C4-2B (cell line): ENCODE data around the gene SH3BGR.

Experiments
- H3K27ac ChIP-seq: fragments of 450-650 bp; 2 replicates; pipeline ENCODE4 v1.5.1; 2017
- CTCF ChIP-seq: fragments of 450-650 bp; conservative IDR thresholded peaks from 2 replicates; pipeline ENCODE4 v1.5.1; 2017; ENCODE audit warnings: mild to moderate bottlenecking
- ZFX ChIP-seq: fragments of 450-650 bp; IDR thresholded peaks from 2 replicates; pipeline ENCODE4 v1.6.1; 2017

The SH3BGR gene

GRCh38 chr21:39430954-39431353 is 20.8 kb upstream of the SH3BGR start:
- TF ChIP-seq CTCF = no peak
- no peak for TF ChIP-seq ZFX
- H3K27ac ChIP-seq = no peak overlapping the region

- H3K27ac ChIP-seq = no peak overlapping the region
- TF ChIP-seq ZFX (no peak), CTCF (no peak)
Observed at GRCh38 chr21:39434950-39435349, 16.8 kb upstream of the SH3BGR start.

GRCh38 chr21:39439232-39439631 is 12.5 kb upstream of the SH3BGR start:
- no peak for TF ChIP-seq ZFX
- TF ChIP-seq CTCF = no peak
- no peak overlapping the region for H3K27ac ChIP-seq

- no peak overlapping the region for H3K27ac ChIP-seq
- TF ChIP-seq ZFX (no peak), CTCF (peak; percentile 86)
Observed at GRCh38 chr21:39441502-39442475, 10.0 kb upstream of the SH3BGR start.

- peak overlapping the region; percentile 94 for H3K27ac ChIP-seq
- TF ChIP-seq ZFX = no peak
- no peak for TF ChIP-seq CTCF
Observed at GRCh38 chr21:39444421-39445180, 7.2 kb upstream of the SH3BGR start.

GRCh38 chr21:39445321-39446269 is 6.2 kb upstream of the SH3BGR start, which contains the start of gene LCA5L:
TSS of gene LCA5L (minus strand) at chr21:39445778. CDS start at chr21:39428493, 17,285 bp downstream.
- peak within 1 kb of the TSS; percentile 94 for H3K27ac ChIP-seq
- TF ChIP-seq CTCF = peak; percentile 15; the same call in 1 of the 2 replicates
- TF ChIP-seq ZFX = peak; percentile 58; the same call in 1 of the 2 replicates
